22Rv1 (cell line): ENCODE data around the gene TAF1D.
"Not testable (repeated sequence)": the region's sequence is repeated elsewhere in the genome, so short reads cannot be mapped to it uniquely, and the experiment has no call there.

Experiments used
- H3K27ac ChIP-seq: fragments of 450-650 bp; 2 replicates; pipeline ENCODE4 v1.5.1; 2017
- CTCF ChIP-seq: fragments of 450-650 bp; IDR thresholded peaks from 2 replicates; pipeline ENCODE4 v1.5.1; 2017; ENCODE audit warnings: mild to moderate bottlenecking
- ZFX ChIP-seq: fragments of 450-650 bp; IDR thresholded peaks from 2 replicates; pipeline ENCODE4 v1.6.1; 2017; ENCODE audit warnings: antibody characterized with exemption, borderline replicate concordance

The TAF1D gene

GRCh38 chr11:93761910-93762309 is 20.6 kb upstream of the TAF1D start:
- H3K27ac ChIP-seq, result no peak overlapping the region
- TF ChIP-seq CTCF (no peak), ZFX (no peak)

GRCh38 chr11:93759123-93759522 is 17.8 kb upstream of the TAF1D start:
- H3K27ac ChIP-seq, result not testable (repeated sequence)

- no peak for TF ChIP-seq ZFX
- no peak for TF ChIP-seq CTCF
Measured at GRCh38 chr11:93757924-93758865, 16.9 kb upstream of the TAF1D start.

GRCh38 chr11:93757301-93757700 is 16.0 kb upstream of the TAF1D start:
- TF ChIP-seq CTCF (no peak), ZFX (no peak)

More at GRCh38 chr11:93757924-93758865, 16.9 kb upstream of the TAF1D start:
- H3K27ac ChIP-seq, result no peak overlapping the region

GRCh38 chr11:93756748-93757147 is 15.5 kb upstream of the TAF1D start:
- no peak overlapping the region for H3K27ac ChIP-seq
- TF ChIP-seq ZFX (no peak), CTCF (no peak)

More at GRCh38 chr11:93757301-93757700, 16.0 kb upstream of the TAF1D start:
- no peak overlapping the region for H3K27ac ChIP-seq

GRCh38 chr11:93753241-93753640 is 11.9 kb upstream of the TAF1D start:
- TF ChIP-seq ZFX (no peak), CTCF (no peak)
- no peak overlapping the region for H3K27ac ChIP-seq

GRCh38 chr11:93751001-93751400 is 9.7 kb upstream of the TAF1D start:
- no peak for TF ChIP-seq ZFX
- TF ChIP-seq CTCF, result no peak
- H3K27ac ChIP-seq, result no peak overlapping the region
